ENCODE data around the gene SSBP4.
A peak's percentile ranks its signal among the peaks of the same experiment; 100 is the strongest.

Gene SSBP4

DNA sequence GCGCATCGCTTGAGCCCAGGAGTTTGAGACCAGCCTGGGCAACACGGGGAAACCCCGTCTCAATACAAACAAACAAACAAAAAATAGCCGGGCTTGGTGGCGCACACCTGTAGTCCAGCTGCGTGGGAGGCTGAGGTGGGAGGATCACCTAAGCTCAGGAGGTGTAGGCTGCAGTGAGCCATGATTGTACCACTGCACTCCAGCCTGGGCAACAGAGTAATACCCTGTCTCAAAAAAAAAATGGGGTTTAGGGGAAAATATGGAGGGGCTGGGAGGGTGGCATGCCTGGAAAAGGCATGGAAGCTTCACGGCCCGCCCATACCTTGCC lies 20.7 kb downstream of the SSBP4 start (continued):
- TF ChIP-seq, protein P1, sequence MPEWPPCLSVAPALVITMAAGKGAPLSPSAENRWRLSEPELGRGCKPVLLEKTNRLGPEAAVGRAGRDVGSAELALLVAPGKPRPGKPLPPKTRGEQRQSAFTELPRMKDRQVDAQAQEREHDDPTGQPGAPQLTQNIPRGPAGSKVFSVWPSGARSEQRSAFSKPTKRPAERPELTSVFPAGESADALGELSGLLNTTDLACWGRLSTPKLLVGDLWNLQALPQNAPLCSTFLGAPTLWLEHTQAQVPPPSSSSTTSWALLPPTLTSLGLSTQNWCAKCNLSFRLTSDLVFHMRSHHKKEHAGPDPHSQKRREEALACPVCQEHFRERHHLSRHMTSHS (tag by site-specific recombination; IDR thresholded peaks at IDR 0.05), result no peak
- TF ChIP-seq ZNF660 (tag by site-specific recombination; IDR thresholded peaks at IDR 0.05), result no peak

DNA sequence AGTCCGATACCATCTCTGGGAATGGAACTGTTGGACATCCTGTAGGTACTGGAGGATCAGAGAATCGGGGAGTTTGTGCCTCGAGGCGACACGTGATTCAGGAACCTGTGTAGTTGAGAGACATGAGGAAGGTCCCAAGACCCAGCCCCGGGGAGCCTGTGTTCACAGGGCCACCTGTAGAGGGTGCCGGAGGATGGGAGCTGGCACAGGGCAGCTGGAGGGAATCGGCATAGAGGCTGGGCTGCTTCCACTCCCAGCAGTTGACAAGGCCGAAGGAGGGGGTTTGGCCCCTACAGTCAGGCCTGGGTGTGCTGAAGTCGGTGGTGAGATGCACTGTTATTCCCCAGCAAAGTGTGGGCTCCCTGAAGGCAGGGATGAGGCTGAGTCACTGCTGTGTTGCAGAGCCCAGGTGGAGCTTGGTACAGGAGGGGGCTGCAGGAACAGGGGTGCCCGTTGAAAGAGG lies 21.2 kb downstream of the SSBP4 start:
- Histone ChIP-seq H3K9me3 (ENCODE audit: control insufficient read depth, insufficient read depth, low read depth, low read length) (no peaks in the 10 kb centered on the region), H3K4me1 (ENCODE audit: control insufficient read depth, insufficient read depth, low read length) (peaks cover 9% of the 10 kb centered on the region), H3K27ac (ENCODE audit: extremely low read depth, low read depth, low read length) (no peak overlapping the region), H3K4me3 (ENCODE audit: low read depth, low read length) (no peak overlapping the region), H3K36me3 (ENCODE audit: control insufficient read depth in 2 of 2, insufficient read depth in 1 of 2, low read length in 2 of 2) (peaks cover 0 to 31% of the 10 kb centered on the region in 2 experiments; a peak in 2 of 3 replicates)
- ChIA-PET POLR2A (interaction anchor here (0.5 to 1.8 kb wide), 3 partner anchors 117 to 252 kb away, joined by 3 to 5 read pairs (median 4); partner anchors contain the start of genes KXD1 and UBA52), CTCF (interaction anchor here (0.8 to 3.2 kb wide), 8 partner anchors 8 to 161 kb away, joined by 3 to 25 read pairs (median 4); partner anchors contain the start of gene UBA52)
- TF ChIP-seq ZNF626 (tag by site-specific recombination; IDR thresholded peaks at IDR 0.05) (no peak), GLIS1 (tag by site-specific recombination; IDR thresholded peaks at IDR 0.05) (peak; percentile 2; the same call in 1 of the 2 replicates), SCRT2 (tag by site-specific recombination; IDR thresholded peaks at IDR 0.05) (peak; percentile 83), REPIN1 (tag by site-specific recombination; IDR thresholded peaks at IDR 0.05; ENCODE audit: low read depth) (no peak), ZNF654 (tag by site-specific recombination; IDR thresholded peaks at IDR 0.05; ENCODE audit: low read depth) (peak; percentile 55), ZBTB20 (tag by site-specific recombination; IDR thresholded peaks at IDR 0.05) (peak; percentile 92), ZNF10 (tag by site-specific recombination; IDR thresholded peaks at IDR 0.05) (0 out of 2 replicates have a peak, but pooled peaks have one; percentile 32), ZNF670 (tag by site-specific recombination; IDR thresholded peaks at IDR 0.05; ENCODE audit: low read depth) (no peak), SCRT1 (tag by site-specific recombination; IDR thresholded peaks at IDR 0.05; ENCODE audit: borderline replicate concordance) (peak; percentile 60; the same call in 1 of the 2 replicates), ZNF624 (tag by site-specific recombination; IDR thresholded peaks at IDR 0.05) (no peak), HOXA7 (CRISPR knock-in tag; IDR thresholded peaks at IDR 0.05; ENCODE audit: borderline replicate concordance) (no peak), KLF8 (tag by site-specific recombination; IDR thresholded peaks at IDR 0.05) (0 out of 2 replicates have a peak, but pooled peaks have one; percentile 43), ZNF214 (tag by site-specific recombination; IDR thresholded peaks at IDR 0.05; ENCODE audit: borderline replicate concordance) (no peak), KLF10 (tag by site-specific recombination; IDR thresholded peaks at IDR 0.05) (no peak), ZNF521 (tag by site-specific recombination; IDR thresholded peaks at IDR 0.05) (no peak), ZNF514 (tag by site-specific recombination; IDR thresholded peaks at IDR 0.05) (no peak), ZNF48 (tag by site-specific recombination; IDR thresholded peaks at IDR 0.05) (no peak)
- TF ChIP-seq, protein P2, sequence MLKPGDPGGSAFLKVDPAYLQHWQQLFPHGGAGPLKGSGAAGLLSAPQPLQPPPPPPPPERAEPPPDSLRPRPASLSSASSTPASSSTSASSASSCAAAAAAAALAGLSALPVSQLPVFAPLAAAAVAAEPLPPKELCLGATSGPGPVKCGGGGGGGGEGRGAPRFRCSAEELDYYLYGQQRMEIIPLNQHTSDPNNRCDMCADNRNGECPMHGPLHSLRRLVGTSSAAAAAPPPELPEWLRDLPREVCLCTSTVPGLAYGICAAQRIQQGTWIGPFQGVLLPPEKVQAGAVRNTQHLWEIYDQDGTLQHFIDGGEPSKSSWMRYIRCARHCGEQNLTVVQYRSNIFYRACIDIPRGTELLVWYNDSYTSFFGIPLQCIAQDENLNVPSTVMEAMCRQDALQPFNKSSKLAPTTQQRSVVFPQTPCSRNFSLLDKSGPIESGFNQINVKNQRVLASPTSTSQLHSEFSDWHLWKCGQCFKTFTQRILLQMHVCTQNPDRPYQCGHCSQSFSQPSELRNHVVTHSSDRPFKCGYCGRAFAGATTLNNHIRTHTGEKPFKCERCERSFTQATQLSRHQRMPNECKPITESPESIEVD (tag by site-specific recombination; IDR thresholded peaks at IDR 0.05), result no peak
- TF ChIP-seq, protein P3, sequence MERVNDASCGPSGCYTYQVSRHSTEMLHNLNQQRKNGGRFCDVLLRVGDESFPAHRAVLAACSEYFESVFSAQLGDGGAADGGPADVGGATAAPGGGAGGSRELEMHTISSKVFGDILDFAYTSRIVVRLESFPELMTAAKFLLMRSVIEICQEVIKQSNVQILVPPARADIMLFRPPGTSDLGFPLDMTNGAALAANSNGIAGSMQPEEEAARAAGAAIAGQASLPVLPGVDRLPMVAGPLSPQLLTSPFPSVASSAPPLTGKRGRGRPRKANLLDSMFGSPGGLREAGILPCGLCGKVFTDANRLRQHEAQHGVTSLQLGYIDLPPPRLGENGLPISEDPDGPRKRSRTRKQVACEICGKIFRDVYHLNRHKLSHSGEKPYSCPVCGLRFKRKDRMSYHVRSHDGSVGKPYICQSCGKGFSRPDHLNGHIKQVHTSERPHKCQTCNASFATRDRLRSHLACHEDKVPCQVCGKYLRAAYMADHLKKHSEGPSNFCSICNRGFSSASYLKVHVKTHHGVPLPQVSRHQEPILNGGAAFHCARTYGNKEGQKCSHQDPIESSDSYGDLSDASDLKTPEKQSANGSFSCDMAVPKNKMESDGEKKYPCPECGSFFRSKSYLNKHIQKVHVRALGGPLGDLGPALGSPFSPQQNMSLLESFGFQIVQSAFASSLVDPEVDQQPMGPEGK (tag by site-specific recombination; IDR thresholded peaks at IDR 0.05), result peak; percentile 66
- TF ChIP-seq, protein P4, sequence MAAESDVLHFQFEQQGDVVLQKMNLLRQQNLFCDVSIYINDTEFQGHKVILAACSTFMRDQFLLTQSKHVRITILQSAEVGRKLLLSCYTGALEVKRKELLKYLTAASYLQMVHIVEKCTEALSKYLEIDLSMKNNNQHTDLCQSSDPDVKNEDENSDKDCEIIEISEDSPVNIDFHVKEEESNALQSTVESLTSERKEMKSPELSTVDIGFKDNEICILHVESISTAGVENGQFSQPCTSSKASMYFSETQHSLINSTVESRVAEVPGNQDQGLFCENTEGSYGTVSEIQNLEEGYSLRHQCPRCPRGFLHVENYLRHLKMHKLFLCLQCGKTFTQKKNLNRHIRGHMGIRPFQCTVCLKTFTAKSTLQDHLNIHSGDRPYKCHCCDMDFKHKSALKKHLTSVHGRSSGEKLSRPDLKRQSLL (tag by site-specific recombination; IDR thresholded peaks at IDR 0.05), result no peak
- TF ChIP-seq, protein P5, sequence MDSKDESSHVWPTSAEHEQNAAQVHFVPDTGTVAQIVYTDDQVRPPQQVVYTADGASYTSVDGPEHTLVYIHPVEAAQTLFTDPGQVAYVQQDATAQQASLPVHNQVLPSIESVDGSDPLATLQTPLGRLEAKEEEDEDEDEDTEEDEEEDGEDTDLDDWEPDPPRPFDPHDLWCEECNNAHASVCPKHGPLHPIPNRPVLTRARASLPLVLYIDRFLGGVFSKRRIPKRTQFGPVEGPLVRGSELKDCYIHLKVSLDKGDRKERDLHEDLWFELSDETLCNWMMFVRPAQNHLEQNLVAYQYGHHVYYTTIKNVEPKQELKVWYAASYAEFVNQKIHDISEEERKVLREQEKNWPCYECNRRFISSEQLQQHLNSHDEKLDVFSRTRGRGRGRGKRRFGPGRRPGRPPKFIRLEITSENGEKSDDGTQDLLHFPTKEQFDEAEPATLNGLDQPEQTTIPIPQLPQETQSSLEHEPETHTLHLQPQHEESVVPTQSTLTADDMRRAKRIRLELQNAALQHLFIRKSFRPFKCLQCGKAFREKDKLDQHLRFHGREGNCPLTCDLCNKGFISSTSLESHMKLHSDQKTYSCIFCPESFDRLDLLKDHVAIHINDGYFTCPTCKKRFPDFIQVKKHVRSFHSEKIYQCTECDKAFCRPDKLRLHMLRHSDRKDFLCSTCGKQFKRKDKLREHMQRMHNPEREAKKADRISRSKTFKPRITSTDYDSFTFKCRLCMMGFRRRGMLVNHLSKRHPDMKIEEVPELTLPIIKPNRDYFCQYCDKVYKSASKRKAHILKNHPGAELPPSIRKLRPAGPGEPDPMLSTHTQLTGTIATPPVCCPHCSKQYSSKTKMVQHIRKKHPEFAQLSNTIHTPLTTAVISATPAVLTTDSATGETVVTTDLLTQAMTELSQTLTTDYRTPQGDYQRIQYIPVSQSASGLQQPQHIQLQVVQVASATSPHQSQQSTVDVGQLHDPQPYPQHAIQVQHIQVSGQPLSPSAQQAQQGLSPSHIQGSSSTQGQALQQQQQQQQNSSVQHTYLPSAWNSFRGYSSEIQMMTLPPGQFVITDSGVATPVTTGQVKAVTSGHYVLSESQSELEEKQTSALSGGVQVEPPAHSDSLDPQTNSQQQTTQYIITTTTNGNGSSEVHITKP (tag by site-specific recombination; IDR thresholded peaks at IDR 0.05), result peak; percentile 80
